H9 (cell line): ENCODE measurements around the gene SAA1. TPM values are rescaled to one million over a fixed set of nuclear protein-coding genes. Genes with fewer than 3 reads are reported as not detected.

Source experiments
- DNase-seq: peaks from one replicate; pipeline ENCODE4 v3.0.0-alpha.2; 2017
- H2AFZ ChIP-seq: one replicate; pipeline ENCODE4 v1.6.1; 2013; ENCODE audit warnings: mild to moderate bottlenecking, low read length, control low read depth, moderate library complexity
- H2AK5ac ChIP-seq: 2 replicates; pipeline ENCODE4 v1.6.1; 2013; ENCODE audit warnings: low read length, control low read depth, mixed read lengths; ENCODE audit not compliant: insufficient read length
- H2BK120ac ChIP-seq: one replicate; pipeline ENCODE4 v1.6.1; 2013; ENCODE audit warnings: low read depth, mild to moderate bottlenecking, low read length, control low read depth, inconsistent platforms; ENCODE audit not compliant: poor library complexity, severe bottlenecking
- H2BK12ac ChIP-seq: 2 replicates; pipeline ENCODE4 v1.6.1; 2013; ENCODE audit warnings: low read length, control low read depth, mixed read lengths, low read depth; ENCODE audit not compliant: insufficient read length
- H2BK15ac ChIP-seq: 2 replicates; pipeline ENCODE4 v1.6.1; 2013; ENCODE audit warnings: low read depth, low read length, control low read depth
- H2BK20ac ChIP-seq: one replicate; pipeline ENCODE4 v1.6.1; 2013; ENCODE audit warnings: low read depth, mild to moderate bottlenecking, low read length, control low read depth, inconsistent platforms; ENCODE audit not compliant: poor library complexity, severe bottlenecking
- H2BK5ac ChIP-seq: 2 replicates; pipeline ENCODE4 v1.6.1; 2013; ENCODE audit warnings: low read length, control low read depth, mixed read lengths; ENCODE audit not compliant: insufficient read length
- H3K14ac ChIP-seq: 2 replicates; pipeline ENCODE4 v1.6.1; 2013; ENCODE audit warnings: low read length, control low read depth; ENCODE audit not compliant: insufficient read depth
- H3K18ac ChIP-seq: 2 replicates; pipeline ENCODE4 v1.6.1; 2013; ENCODE audit warnings: low read depth, mild to moderate bottlenecking, mixed read lengths, low read length, control low read depth; ENCODE audit not compliant: insufficient read length
- H3K23ac ChIP-seq: 2 replicates; pipeline ENCODE4 v1.6.1; 2013; ENCODE audit warnings: low read length, control low read depth, mixed read lengths, low read depth; ENCODE audit not compliant: insufficient read length
- H3K23me2 ChIP-seq: 2 replicates; pipeline ENCODE4 v1.6.1; 2013; ENCODE audit warnings: low read depth, mild to moderate bottlenecking, mixed read lengths, low read length, control low read depth; ENCODE audit not compliant: insufficient read length, poor library complexity, severe bottlenecking
- H3K27ac ChIP-seq: 2 replicates; pipeline ENCODE4 v1.5.1; 2013; ENCODE audit warnings: low read length, control low read depth, mixed read lengths, low read depth; ENCODE audit not compliant: insufficient read length
- H3K27me3 ChIP-seq: 2 replicates; pipeline ENCODE4 v1.6.1; 2013; ENCODE audit warnings: low read length, control low read depth, inconsistent platforms; ENCODE audit not compliant: insufficient read depth
- H3K4ac ChIP-seq: 2 replicates; pipeline ENCODE4 v1.6.1; 2013; ENCODE audit warnings: low read depth, mild to moderate bottlenecking, control low read depth, inconsistent platforms, low read length, moderate library complexity
- H3K4me1 ChIP-seq: 2 replicates; pipeline ENCODE4 v1.6.1; 2013; ENCODE audit warnings: low read length, control low read depth, inconsistent platforms; ENCODE audit not compliant: insufficient read depth
- H3K4me2 ChIP-seq: 2 replicates; pipeline ENCODE4 v1.6.1; 2013; ENCODE audit warnings: low read length, control low read depth, mixed read lengths; ENCODE audit not compliant: insufficient read length, insufficient read depth
- H3K56ac ChIP-seq: 2 replicates; pipeline ENCODE4 v1.6.1; 2013; ENCODE audit warnings: low read depth, mild to moderate bottlenecking, mixed read lengths, low read length, control low read depth; ENCODE audit not compliant: insufficient read length
- H3K79me1 ChIP-seq: 2 replicates; pipeline ENCODE4 v1.6.1; 2013; ENCODE audit warnings: low read depth, mild to moderate bottlenecking, moderate library complexity, low read length, control low read depth, inconsistent platforms; ENCODE audit not compliant: insufficient read depth, poor library complexity, severe bottlenecking
- H3K79me2 ChIP-seq: 2 replicates; pipeline ENCODE4 v1.6.1; 2013; ENCODE audit warnings: low read length, control low read depth, inconsistent platforms; ENCODE audit not compliant: insufficient read depth
- H3K9ac ChIP-seq: 2 replicates; pipeline ENCODE4 v1.6.1; 2013; ENCODE audit warnings: low read length, control low read depth, mixed read lengths; ENCODE audit not compliant: insufficient read length; ENCODE audit errors: extremely low read depth
- H3K9me3 ChIP-seq: one replicate; pipeline ENCODE4 v1.6.1; 2013; ENCODE audit warnings: low read depth, low read length, inconsistent platforms; ENCODE audit not compliant: control insufficient read depth
- H3T11ph ChIP-seq: one replicate; pipeline ENCODE4 v1.6.1; 2013; ENCODE audit warnings: mild to moderate bottlenecking, low read length, control low read depth, inconsistent platforms
- H4K20me1 ChIP-seq: one replicate; pipeline ENCODE4 v1.6.1; 2013; ENCODE audit not compliant: control insufficient read depth, insufficient read length, insufficient read depth
- H4K5ac ChIP-seq: 2 replicates; pipeline ENCODE4 v1.6.1; 2013; ENCODE audit warnings: low read depth, mild to moderate bottlenecking, mixed read lengths, low read length, control low read depth; ENCODE audit not compliant: insufficient read length
- H4K8ac ChIP-seq: replicated peaks from 2 replicates; pipeline ENCODE4 v1.6.1; 2013; ENCODE audit warnings: low read length, control low read depth, mixed read lengths, low read depth; ENCODE audit not compliant: insufficient read length
- H4K91ac ChIP-seq: 2 replicates; pipeline ENCODE4 v1.6.1; 2013; ENCODE audit warnings: low read depth, mild to moderate bottlenecking, moderate library complexity, mixed read lengths, low read length, control low read depth; ENCODE audit not compliant: insufficient read length
- H3K27ac Mint-ChIP-seq, 3 experiments: 2 replicates in 2 of 3; 3 replicates in 1 of 3; pipeline ENCODE4 v1.8.0; 2020 to 2021; ENCODE audit warnings: mixed read lengths in 3 of 3, mild to moderate bottlenecking in 1 of 3, moderate library complexity in 1 of 3
- H3K27me3 Mint-ChIP-seq: 2 replicates; pipeline ENCODE4 v1.8.0; 2021; ENCODE audit warnings: low read depth, mild to moderate bottlenecking, moderate library complexity, mixed read lengths
- H3K36me3 Mint-ChIP-seq, 3 experiments: 2 replicates in 2 of 3; 3 replicates in 1 of 3; pipeline ENCODE4 v1.8.0; 2020 to 2021; ENCODE audit warnings: low read depth in 3 of 3, mixed read lengths in 3 of 3; ENCODE audit not compliant: insufficient read depth in 1 of 3
- H3K4me1 Mint-ChIP-seq, 2 experiments: 2 replicates each; pipeline ENCODE4 v1.8.0; 2020; ENCODE audit warnings: mixed read lengths in 2 of 2
- H3K4me3 Mint-ChIP-seq, 2 experiments: 2 replicates in 1 of 2; 3 replicates in 1 of 2; pipeline ENCODE4 v1.8.0; 2020 to 2021; ENCODE audit warnings: mild to moderate bottlenecking in 2 of 2, mixed read lengths in 2 of 2, moderate library complexity in 1 of 2
- H3K9me3 Mint-ChIP-seq, 2 experiments: 2 replicates in 1 of 2; 3 replicates in 1 of 2; pipeline ENCODE4 v1.8.0; 2020; ENCODE audit warnings: mild to moderate bottlenecking in 2 of 2, mixed read lengths in 2 of 2, moderate library complexity in 1 of 2
- total RNA-seq: library from RNA; stranded (reverse); gene quantifications from 2 replicates; pipeline ENCODE4 v1.2.1, GENCODE V29; 2021
- TF ChIP-seq, protein P1 (sequence below): fragments of 200-600 bp; sonication (generic); conservative IDR thresholded peaks from 3 replicates; pipeline ENCODE4 v1.8.0; 2021; ENCODE audit warnings: antibody characterized with exemption, mild to moderate bottlenecking

SAA1 gene
- total RNA-seq, 1 experiment from 2014 or later, result not detected

- no peak overlapping the region for H3K9ac ChIP-seq
- H2BK12ac ChIP-seq, result no peak overlapping the region
- no peak overlapping the region for H3K18ac ChIP-seq
- no peak overlapping the region for H4K8ac ChIP-seq
- no peaks in the 10 kb centered on the region for H3K4me1 ChIP-seq
- H3T11ph ChIP-seq, result no peak overlapping the region
- H2BK5ac ChIP-seq, result no peak overlapping the region
- H3K23ac ChIP-seq, result no peak overlapping the region
- Mint-ChIP-seq H3K27ac (no peak overlapping the region), H3K4me3 (no peak overlapping the region), H3K9me3 (no peaks in the 10 kb centered on the region), H3K36me3 (no peaks in the 10 kb centered on the region), H3K27me3 (no peaks in the 10 kb centered on the region), H3K4me1 (no peaks in the 10 kb centered on the region; a peak in 1 of 4 replicates)
- no peaks in the 10 kb centered on the region for H3K23me2 ChIP-seq
- no peak overlapping the region for H2BK20ac ChIP-seq
- H3K79me2 ChIP-seq, result no peaks in the 10 kb centered on the region
- H2AK5ac ChIP-seq, result no peak overlapping the region
- no peaks in the 10 kb centered on the region for H3K27me3 ChIP-seq
- no peak overlapping the region for H3K4ac ChIP-seq
- no peaks in the 10 kb centered on the region for H3K79me1 ChIP-seq
- no peak overlapping the region for H2BK120ac ChIP-seq
- no peak for DNase-seq
- H3K14ac ChIP-seq, result no peak overlapping the region
- H2BK15ac ChIP-seq, result no peak overlapping the region
- H2AFZ ChIP-seq, result no peak overlapping the region
- TF ChIP-seq, protein P1, sequence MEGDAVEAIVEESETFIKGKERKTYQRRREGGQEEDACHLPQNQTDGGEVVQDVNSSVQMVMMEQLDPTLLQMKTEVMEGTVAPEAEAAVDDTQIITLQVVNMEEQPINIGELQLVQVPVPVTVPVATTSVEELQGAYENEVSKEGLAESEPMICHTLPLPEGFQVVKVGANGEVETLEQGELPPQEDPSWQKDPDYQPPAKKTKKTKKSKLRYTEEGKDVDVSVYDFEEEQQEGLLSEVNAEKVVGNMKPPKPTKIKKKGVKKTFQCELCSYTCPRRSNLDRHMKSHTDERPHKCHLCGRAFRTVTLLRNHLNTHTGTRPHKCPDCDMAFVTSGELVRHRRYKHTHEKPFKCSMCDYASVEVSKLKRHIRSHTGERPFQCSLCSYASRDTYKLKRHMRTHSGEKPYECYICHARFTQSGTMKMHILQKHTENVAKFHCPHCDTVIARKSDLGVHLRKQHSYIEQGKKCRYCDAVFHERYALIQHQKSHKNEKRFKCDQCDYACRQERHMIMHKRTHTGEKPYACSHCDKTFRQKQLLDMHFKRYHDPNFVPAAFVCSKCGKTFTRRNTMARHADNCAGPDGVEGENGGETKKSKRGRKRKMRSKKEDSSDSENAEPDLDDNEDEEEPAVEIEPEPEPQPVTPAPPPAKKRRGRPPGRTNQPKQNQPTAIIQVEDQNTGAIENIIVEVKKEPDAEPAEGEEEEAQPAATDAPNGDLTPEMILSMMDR, result no peak
- no peak overlapping the region for H4K5ac ChIP-seq
- H4K91ac ChIP-seq, result no peak overlapping the region
- H3K27ac ChIP-seq, result no peak overlapping the region
- no peaks in the 10 kb centered on the region for H4K20me1 ChIP-seq
- H3K56ac ChIP-seq, result no peak overlapping the region
- no peak overlapping the region for H3K4me2 ChIP-seq
- H3K9me3 ChIP-seq, result no peaks in the 10 kb centered on the region
Measured at GRCh38 chr11:18259259-18259658, 6.8 kb upstream of the SAA1 start.
